ENCODE measurements around the gene ARAP1.

ARAP1 gene

DNA sequence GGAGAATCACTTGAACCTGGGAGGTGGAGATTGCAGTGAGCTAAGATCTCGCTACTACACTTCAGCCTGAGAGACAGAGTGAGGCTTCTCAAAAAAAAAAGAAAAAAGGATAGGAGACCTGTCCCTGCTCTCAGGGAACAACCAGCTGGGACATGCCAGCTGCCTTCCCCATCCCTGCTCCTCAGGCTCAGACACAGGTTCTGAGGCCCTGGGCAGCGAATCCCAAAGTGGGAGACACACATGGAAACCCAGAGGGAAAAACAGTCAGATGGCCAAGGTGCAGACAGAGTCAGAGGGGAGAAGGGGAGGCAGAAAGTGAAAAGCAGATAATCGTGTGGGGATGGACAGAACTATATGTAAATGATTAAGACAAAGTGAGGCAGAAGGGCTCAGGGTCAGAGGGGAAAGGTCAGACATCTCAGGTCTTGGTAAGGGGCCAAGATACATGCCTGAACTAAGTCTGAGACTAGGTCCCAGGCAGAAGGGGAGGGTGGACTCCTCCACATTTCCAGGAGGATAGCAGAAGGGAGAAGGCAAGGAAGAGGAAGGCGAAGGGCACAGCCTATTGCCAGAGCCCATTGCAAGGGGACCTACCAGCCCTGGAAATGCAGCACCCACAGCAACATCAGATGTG is 27.4 kb upstream of the ARAP1 start:
- no peak for DNase-seq (ENCODE audit: low spot score)

DNA sequence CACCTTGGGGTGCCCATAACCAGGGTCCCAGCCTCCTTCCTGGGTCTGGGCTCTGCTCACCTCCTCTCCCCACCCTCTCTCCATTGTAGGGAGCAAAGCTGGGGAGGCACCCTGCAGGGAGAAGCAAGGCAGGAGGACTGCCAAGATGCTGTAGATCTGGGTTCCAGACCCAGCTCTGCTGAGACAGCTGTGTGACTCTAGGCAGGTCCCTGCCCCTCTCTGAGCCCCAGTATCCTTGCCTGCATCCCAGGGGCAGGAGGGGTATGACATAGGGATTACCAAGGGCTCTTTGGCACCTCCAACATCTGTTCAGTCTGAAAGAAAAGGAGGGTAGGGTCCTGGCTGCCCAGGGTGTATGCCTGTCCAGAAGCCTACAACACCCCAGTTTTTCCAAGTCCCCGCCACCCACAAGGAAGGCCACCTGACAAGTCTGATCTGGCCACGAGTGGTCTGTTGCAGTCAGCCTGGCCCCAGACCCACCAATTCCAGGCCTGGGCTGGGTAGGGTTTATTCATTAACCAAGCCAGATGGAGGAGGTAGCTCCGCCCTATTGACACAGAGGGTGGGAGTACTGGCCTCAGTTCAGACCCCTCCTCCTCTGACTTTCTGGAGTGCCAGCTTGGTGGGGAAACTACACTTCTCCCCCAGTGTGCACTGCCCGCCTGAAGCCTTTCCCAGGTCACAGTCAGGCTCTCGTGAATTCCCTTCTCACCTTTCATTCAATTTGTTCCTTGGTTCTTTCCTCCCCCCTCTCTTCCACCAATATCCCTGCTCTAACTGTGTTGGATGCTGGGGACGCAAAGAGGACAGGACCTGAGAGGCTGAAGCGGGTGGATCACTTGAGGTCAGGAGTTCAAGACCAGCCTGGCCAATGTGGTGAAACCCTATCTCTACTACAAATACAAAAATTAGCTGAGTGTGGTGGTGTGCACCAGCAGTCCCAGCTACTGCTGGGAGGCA is 26.6 kb upstream of the ARAP1 start:
- no peak for DNase-seq (ENCODE audit: low spot score)

DNA sequence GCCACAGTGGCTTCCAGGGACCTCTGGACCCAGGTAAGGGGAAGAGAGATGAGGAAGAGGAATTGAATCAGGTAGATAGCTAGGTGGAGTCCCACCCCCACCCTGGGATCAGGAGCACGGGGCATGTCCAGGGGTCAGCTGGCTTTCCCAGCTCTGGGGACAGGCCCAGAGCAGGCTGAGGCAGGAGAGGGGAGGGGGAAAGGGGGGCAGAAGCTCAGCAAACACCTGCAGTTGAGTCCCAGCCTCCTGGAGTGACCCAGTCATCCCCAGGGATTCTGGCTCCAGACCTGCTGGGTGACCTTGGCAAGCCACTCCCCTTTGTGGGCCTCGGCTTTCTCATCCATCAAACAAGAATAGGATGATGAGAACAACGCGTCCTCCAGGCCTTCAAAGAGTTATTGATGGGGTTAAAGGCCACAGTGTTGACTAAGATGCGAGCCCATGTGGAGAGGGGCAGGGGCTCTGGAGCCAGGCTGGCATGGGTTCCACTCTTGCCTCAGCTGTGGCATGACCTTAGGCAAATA is 25.6 kb upstream of the ARAP1 start:
- no peak for DNase-seq (ENCODE audit: low spot score)

DNA sequence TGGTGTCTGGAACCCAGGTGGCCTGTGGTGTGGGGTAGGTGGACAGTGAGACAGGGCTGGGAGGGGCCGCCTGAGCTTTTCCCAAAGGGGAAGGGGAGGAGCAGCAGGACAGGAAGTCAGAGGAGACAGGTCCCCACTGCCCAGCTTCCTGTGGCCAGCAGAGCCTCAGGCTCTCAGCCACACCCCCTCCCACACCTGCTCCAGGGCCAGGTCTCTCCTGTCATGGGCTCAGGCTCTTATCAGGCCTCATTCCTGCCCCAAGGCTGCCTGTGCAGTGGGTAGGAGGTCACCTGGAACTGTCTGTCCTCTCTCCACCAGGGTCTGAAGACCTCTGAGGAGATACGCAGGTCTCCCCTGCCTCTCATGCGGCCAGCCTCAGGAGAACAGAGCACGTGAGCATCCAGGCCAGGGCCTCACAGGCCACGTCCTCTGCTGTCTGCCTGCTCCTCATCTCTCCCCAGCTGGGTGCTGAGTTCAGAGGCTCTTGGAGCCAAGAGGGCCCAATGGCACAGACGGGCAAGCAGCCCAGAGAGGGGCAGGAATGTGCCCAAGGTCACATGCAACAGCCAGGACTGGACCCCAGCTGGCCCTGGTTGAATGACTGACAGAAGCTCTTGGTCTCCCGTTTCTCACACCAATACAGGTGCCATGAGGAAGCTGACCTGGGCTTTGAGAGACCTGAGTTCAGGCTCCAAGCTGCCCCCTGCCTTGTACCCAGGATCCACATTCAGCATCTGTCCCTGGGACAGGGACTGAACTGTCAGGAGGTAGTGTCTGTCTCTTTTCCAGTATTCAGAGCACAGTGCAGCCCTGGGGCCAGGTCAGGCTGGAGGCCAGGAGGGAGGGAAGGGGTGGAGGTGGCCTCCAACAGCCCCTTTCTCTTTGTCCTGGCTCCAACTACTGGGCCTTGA is 24.9 kb upstream of the ARAP1 start:
- no peak for DNase-seq (ENCODE audit: low spot score)

DNA sequence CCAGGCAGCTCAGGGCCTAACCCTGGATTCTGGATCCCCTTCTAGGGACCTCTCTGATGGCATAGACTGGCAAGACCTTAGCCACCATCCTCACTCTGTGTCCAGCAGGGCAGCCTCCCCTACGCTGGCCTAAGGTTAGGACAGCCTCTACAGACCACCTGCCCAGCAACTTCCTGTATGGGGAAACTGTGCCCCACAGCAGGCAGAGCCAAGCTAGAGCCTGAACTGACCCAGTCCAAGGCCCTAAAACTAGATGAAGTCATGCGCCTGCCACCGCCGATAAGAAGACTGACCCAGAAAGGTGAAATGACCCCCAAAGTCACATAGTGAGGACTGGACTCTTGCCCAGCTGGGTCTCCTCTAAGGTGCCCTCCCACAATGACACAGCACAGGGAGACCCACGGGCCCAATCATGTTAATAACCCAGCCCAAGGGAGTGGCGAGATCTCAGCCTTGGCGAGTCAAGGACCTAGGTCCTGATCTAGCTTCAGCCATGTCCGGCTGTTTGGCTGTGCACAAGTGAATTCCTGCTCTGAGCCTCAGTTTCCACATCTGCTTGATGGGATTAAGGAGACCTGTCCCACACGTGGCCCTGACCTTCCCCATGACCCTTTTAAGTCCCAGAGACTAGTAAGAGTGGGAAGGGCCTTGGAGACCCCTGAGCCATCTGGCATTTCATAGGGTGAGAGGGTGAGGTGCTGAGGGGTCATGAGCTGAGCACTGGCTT is 24.1 kb upstream of the ARAP1 start:
- DNase-seq (ENCODE audit: low spot score), result no peak

DNA sequence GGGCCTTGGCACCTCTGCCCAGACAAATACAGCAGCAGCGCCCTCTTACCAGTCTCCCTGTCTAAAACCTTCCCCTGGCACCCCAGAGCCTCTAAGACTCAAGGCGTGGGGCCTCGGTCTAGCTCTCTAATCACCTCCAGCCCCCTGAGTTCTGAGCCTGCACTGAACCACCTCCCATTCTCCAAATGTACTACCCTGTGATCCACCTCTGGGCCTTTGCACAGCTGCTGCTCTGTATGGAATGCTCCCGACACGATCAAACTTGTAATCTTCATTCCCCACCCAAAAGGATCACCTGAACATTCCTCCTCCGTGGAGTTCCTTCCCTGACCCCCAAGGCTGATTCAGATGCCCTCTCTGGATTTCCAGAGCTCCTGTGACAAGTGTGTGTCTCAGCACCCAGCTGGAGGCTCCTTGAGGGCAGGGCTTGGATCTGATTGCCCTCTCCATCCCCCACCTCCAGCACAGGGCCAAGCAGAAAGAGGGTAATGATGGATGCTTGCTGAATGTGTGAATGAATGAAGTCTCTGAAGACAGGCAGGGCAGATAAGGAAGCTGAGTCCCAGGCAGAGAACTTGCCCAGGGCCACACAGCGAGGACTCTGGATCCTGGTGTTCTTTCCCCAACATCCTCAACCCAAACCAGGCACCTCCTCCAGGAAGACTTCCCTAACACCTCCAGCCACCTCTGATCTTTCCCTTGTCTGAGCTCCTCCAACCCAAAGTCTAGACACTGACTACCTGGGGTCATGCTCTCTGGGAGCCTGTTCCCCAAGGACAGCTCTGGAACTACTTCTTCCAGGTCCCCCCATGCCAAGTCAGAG is 23.3 kb upstream of the ARAP1 start:
- DNase-seq (ENCODE audit: low spot score), result no peak

DNA sequence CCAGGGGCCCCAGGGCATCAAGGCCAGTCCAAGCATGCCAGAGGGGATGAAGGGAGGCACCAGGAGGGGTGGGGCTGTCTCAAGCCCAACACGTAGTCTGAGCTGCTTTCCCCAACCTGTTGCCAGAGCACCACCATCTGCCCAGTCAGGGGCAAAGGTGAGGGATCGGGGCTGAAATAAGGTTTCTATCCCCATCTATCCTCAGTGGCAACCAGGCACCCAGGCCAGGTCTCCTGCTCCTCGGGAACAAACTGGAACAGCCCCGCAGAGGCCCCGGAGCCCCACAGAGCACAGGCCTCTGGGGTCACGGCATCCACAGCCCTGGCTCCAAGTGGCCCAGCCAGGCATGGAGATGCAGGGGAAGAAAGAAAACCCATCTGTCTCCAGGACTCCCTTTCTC is 22.3 kb upstream of the ARAP1 start:
- DNase-seq (ENCODE audit: low spot score), result no peak

DNA sequence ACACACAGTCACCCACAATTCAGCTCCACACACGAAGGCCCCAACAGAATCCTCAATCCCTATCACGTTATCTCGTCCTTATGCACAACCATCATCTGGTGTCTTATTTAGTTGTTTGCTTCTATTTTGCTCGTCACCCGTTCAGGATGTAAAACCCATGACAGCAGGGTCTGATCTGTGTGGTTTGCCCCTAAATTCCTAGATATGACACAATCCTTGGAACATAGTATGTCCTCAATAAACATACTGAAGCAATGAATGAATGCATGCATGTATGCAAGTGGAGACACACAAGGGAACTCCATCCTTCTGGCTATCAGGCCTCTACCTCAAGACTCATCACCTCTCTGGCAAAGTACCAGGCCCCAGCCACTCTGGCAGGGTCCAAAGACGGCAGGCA is 21.5 kb upstream of the ARAP1 start:
- DNase-seq (ENCODE audit: low spot score), result no peak

DNA sequence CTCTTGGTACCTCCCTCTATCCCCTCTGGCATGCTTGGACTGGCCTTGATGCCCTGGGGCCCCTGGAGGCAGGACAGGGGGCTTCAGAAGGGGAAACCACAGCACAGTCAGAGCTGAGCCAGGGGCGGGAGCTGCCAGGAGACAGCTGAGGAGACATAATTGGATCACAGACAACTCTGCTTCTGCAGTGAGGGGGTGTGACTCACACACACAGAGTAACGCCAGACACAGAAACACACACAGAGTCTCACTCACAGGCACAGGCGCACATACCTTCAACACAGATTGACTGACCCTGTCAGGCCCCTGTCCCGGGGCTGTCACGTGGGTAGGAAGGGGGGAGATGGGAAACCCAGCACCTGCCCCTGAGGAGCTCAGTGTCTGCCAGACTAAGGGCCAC is 21.1 kb upstream of the ARAP1 start:
- DNase-seq (ENCODE audit: low spot score), result no peak

DNA sequence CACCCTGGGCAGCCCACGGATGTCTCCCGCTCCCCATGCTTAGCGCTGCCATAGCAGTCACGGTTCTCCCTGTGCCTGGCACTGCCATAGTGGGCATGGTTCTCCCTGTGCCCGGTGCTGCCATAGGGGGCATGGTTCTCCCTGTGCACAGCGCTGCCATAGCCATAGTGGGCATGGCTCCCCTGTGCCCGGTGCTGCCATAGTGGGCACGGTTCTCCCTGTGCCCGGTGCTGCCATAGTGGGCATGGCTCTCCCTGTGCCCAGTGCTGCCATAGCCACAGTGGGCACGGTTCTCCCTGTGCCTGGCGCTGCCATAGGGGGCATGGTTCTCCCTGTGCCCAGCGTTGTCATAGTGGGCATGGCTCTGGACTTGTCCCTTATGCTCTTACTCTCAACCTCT is 19.9 kb upstream of the ARAP1 start:
- no peak for DNase-seq (ENCODE audit: low spot score)

DNA sequence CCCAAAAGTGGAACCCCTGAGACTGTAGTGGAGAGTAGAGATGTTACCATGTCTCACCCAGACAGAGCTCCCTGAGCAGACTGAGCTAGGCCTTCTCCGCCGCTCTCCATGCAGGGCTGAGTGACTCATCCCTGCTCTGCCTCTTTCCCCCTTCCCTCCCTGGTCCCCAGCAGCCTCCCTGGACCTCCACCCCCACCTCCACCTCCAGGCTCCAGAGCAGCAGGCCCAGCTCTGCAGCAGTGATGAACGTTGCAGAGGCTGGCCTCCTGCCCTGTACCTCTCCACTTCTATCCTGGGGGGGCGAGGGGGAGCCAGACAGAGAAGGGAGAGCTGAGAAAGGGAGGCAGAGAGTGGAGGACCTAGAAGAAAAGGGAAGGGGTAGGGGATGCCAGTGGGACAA is 19.3 kb upstream of the ARAP1 start:
- no peak for DNase-seq (ENCODE audit: low spot score)

DNA sequence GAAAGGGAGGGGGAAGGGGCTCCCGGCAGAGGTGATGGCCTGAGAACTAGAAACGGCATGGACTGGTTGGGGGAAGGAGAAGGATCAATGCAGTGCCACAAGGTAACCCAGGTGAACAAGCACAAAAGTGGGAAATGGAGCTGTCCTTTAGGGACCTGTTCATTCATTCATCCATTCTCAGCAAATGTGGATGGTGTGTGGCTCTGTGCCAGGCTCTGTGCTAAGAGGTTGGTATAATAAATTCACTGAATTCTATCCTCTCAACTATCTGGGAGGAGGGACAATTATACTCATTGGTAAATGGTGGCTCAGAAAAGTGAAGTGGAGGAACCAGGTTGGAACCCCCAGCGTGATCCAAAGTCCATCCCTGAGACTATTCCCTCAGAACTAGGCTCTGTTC is 18.6 kb upstream of the ARAP1 start:
- no peak for DNase-seq (ENCODE audit: low spot score)

DNA sequence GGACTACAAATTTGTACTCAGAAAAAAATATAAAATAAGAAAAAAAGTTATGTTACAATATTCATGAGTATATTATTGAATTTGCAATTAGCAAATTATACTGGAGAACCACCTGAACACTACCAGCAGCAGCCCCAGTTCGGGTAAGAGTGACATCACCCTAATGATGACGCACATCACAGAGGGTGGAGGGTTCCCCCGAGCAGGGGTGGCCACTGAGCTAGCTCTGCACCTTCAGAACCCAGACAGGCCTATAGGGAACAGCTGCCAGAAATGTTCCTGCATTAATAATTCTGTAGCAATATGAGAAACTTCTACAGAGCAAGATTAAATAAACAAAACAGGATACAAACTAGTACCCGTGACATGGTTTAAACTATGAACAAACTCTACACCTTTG is 17.5 kb upstream of the ARAP1 start:
- DNase-seq (ENCODE audit: low spot score), result no peak

DNA sequence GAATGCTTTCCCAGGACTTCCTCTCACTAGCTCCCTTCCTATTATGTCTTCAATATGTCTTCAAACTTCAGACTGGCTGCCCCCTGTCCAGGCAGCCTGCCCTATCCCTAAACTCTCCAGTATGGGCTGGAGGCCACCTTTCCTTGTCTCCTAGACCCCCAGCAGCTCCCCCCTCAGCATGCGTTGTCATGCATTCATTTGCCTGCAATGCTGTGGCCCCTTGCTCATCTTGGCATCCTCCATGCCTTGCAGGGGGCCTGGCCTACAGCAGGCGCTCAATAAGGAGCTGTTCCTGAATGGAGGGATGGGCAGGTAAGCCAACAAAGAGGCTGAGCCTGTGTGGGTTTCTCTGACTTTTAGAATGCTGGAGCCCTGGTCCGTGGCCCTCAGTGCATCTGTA is 16.4 kb upstream of the ARAP1 start:
- DNase-seq (ENCODE audit: low spot score), result no peak

DNA sequence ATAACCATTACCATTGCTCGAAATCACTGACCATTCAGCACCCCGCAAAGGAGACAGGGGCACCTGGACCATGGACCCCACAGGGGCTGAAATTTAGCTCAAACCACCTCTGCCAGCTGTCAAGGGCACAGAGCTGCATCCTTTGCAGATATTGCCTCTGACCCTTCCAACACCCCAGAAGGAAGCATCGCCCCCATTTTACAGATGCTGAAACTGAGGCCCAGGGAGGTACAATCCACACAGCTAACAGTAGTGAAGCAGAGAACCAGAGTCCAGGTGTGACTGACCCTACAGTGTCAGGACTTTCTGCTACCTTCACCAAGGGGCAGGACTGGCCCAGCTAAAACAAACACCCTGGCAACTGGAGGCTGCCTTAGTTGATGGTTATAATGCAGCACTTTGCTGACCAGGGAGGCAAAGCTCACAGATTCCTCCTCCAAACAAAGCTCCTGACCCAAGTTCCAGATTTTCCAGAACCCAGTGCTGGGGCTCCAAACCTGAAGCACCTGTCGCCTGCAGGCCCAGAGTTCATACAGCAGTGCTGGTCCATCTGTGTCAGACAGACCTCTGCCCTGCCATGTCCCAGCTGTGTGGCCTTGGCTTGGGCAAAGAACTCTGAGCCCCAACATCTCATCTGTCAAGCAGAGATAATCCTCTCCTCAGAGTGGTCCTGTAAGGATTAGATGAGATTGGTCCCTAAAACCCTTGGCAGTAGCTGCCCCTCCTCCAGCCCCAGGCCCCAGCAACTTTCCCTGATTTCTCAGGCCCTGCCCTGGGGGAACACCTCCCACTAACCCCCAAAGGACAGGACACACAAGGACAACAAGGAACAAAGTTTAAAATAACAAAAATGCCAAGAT is 15.2 kb upstream of the ARAP1 start:
- DNase-seq (ENCODE audit: low spot score), result no peak

DNA sequence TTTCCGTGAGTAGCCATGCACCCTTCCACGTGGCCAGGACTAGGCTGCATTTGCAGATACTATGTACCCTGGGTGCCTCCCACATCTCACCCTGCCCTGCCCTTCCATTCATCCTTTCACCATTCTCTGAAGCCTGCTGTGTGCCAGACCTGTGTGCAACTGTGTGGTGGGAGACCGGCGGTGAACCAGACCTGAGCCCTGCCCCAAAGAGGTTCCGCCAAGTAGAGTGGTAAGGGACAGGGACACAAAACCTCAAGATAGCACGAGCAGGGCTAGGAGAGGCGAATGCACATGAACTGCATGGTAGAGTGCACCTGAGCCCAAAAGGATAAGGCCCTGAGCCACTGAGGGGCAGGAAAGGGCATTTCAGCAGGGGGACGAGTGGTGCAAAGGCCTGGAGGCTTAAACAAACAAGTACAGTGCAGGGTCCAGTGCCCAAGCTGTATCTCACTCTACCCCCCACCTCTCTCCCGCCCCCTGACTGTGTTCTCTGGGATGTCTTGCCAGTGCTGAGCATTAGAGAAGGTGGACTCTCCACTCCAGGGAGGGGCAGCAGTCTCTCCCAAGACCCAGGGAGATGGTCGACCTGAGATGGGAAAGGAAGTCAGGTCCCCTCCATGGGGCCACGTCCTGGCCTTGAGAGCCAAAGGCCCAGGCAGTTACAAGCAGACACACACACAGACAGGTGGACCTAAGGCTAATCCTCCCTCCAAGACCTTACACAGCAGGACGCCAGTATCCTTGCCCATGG is 14.1 kb upstream of the ARAP1 start:
- no peak for DNase-seq (ENCODE audit: low spot score)

DNA sequence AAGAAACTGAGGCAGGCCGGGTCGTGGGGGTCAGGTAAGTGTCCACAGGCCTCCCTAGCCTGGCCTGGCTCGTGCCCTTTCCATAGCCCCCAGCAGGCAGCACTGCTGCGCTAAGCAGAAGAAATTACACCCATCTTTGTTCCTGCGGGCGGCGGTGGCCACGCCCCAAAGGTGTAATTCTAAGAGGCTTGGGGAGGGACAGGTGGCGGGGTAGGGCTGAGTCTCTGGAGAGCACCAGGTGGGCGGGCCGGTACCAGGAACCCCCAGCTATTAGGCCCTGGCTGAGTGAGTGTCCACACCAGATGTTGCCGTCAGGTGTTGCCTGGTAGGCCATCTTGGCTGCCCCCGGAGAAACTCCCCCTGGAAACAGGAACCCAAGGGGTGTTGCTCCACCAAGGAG is 12.3 kb upstream of the ARAP1 start:
- DNase-seq (ENCODE audit: low spot score), result no peak

DNA sequence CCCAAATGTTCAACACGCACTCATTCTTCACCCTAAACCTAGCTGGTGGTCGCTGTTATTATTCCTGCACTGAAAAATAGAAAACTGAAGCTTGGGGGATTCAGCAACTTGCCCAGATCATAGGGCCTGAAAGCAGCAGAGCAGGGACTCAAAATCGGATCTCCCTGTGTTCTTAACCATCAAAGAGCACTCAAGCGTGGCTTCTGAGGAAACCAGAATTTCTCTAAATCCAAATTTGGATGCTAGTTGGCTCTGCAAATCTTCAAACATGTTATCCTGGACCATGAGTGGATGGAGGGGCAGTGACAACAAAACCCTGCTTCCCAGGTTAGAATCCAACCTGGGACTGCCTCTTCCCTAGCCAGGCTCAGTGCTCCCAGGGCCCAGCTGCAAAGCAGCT is 11.6 kb upstream of the ARAP1 start:
- no peak for DNase-seq (ENCODE audit: low spot score)
